Activated CD4-positive, alpha-beta T cell treated with anti-CD3 and anti-CD28 coated beads, Interleukin-2, amount 10 ng/mL, durations not matched to agents 24 days and 14 days (primary cell): ENCODE measurements around the gene SMOC2. TPM values are rescaled to one million over a fixed set of nuclear protein-coding genes. Genes with fewer than 3 reads are reported as not detected.

Source experiments
- DNase-seq: peaks from one replicate; pipeline ENCODE4 v3.0.0; 2022
- H3K27ac Mint-ChIP-seq: one replicate; pipeline ENCODE4 v1.8.0; 2022; ENCODE audit warnings: mild to moderate bottlenecking, mixed read lengths
- H3K27me3 Mint-ChIP-seq: one replicate; pipeline ENCODE4 v1.8.0; 2022; ENCODE audit warnings: mixed read lengths
- H3K36me3 Mint-ChIP-seq: one replicate; pipeline ENCODE4 v1.8.0; 2022; ENCODE audit warnings: low read depth, mild to moderate bottlenecking, mixed read lengths
- H3K4me1 Mint-ChIP-seq: one replicate; pipeline ENCODE4 v1.8.0; 2021; ENCODE audit warnings: mixed read lengths
- H3K4me3 Mint-ChIP-seq: one replicate; pipeline ENCODE4 v1.8.0; 2022; ENCODE audit warnings: mild to moderate bottlenecking, moderate library complexity, mixed read lengths
- H3K9me3 Mint-ChIP-seq: one replicate; pipeline ENCODE4 v1.8.0; 2021; ENCODE audit warnings: mixed read lengths
- intact Hi-C: fragments of 100-400 bp; cut with micrococcal nuclease; formaldehyde crosslinking; loops from one replicate; pipeline ENCODE4 v1.15.1; 2023
- total RNA-seq: library from RNA; stranded (reverse); gene quantifications from 2 replicates; pipeline ENCODE4 v1.2.3, GENCODE V29; 2022

The SMOC2 gene
- total RNA-seq, 1 donor from 2014 or later = not detected

DNA sequence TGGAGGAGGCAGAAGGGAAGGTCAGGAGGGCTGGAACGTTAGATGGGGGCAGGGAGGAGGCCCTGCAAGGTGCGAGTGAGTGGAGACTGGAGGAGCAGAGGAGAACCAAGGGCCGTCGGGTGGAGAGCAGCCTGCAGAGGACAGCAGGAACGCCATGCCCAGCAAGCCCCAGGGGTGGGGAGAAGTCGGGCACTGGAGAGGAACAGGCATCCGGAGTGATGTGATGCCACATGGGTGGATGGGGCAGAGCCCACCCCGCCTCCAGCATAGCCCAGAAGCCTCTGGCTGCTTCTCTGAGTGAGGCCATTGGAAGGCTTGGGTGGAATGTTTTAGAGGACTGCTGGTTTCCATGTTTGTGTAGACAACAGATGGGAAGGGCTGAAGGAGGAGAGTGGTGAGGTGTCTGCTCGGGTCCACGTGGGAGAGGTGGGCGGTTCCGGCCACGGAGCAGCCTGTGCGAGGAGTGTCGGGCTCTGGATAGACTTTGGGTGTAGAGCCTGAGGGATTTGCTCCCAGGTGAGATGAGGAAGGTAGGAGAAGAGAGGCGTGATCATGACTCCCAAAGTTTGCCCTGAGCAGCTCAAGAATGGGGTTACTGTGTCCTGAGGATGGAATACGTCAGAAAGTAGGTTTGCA lies 221.4 kb downstream of the SMOC2 start:
- H3K27ac Mint-ChIP-seq = no peak overlapping the region
- no peak for DNase-seq
- no peaks in the 10 kb centered on the region for H3K27me3 Mint-ChIP-seq
- peaks cover 16% of the 10 kb centered on the region for H3K9me3 Mint-ChIP-seq
- H3K36me3 Mint-ChIP-seq = no peaks in the 10 kb centered on the region
- intact Hi-C loops = no loop called here
- no peaks in the 10 kb centered on the region for H3K4me1 Mint-ChIP-seq
- H3K4me3 Mint-ChIP-seq = no peak overlapping the region

GRCh38 chr6:168663041-168663440 lies 222.1 kb downstream of the SMOC2 start:
- Mint-ChIP-seq H3K36me3 (no peaks in the 10 kb centered on the region), H3K27ac (no peak overlapping the region), H3K9me3 (peaks cover 16% of the 10 kb centered on the region), H3K4me3 (no peak overlapping the region), H3K4me1 (no peaks in the 10 kb centered on the region), H3K27me3 (no peaks in the 10 kb centered on the region)
- DNase-seq = no peak
- intact Hi-C loops = no loop called here

GRCh38 chr6:168664956-168665355 lies 224.0 kb downstream of the SMOC2 start:
- H3K36me3 Mint-ChIP-seq = no peaks in the 10 kb centered on the region
- H3K27ac Mint-ChIP-seq = no peak overlapping the region
- no peak overlapping the region for H3K4me3 Mint-ChIP-seq

DNA sequence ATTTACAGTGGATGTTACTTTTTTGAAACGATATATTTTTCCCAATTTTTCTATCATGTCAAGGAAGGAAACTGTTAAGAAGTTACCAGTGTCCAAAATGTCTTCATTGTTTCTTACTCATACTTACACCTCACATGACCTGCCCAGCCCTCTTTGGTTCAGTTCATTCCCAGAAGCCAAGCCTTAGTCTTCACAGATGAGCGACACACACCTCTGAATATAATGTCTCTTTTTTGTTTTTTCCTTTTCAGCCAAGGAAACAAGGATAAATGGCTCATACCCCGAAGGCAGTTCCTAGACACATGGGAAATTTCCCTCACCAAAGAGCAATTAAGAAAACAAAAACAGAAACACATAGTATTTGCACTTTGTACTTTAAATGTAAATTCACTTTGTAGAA lies 225.2 kb downstream of the SMOC2 start:
- no peaks in the 10 kb centered on the region for H3K4me1 Mint-ChIP-seq
- H3K27me3 Mint-ChIP-seq = no peaks in the 10 kb centered on the region
- intact Hi-C loops = no loop called here
- no peaks in the 10 kb centered on the region for H3K9me3 Mint-ChIP-seq
- H3K36me3 Mint-ChIP-seq = no peaks in the 10 kb centered on the region
- no peak overlapping the region for H3K4me3 Mint-ChIP-seq
- no peak for DNase-seq
- H3K27ac Mint-ChIP-seq = no peak overlapping the region

More at GRCh38 chr6:168664956-168665355, 224.0 kb downstream of the SMOC2 start:
- H3K4me1 Mint-ChIP-seq = no peaks in the 10 kb centered on the region
- H3K27me3 Mint-ChIP-seq = no peaks in the 10 kb centered on the region
- no peak for DNase-seq
- H3K9me3 Mint-ChIP-seq = peaks cover 2% of the 10 kb centered on the region
- intact Hi-C loops = no loop called here

DNA sequence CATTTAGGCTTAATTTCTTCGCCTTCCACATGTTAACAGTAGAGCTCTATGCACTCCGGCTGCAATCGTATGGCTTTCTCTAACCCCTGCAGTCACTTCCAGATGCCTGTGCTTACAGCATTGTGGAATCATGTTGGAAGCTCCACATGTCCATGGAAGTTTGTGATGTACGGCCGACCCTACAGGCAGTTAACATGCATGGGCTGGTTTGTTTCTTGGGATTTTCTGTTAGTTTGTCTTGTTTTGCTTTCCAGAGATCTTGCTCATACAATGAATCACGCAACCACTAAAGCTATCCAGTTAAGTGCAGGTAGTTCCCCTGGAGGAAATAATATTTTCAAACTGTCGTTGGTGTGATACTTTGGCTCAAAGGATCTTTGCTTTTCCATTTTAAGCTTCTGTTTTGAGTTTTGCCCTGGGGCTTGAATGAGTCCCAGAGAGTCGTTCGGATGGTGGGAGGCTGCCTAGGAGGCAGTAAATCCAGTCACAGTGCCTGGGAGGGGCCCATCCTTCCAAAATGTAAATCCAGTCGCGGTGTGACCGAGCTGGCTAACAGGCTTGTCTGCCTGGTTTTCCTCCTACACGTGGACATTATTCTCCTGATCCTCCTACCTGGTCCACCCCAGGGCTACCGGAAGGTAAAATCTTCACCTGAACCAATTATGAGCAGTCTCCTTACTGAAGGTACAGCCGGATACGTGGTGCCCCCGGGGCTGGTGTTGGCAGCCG lies 225.9 kb downstream of the SMOC2 start:
- DNase-seq = no peak
- Mint-ChIP-seq H3K9me3 (no peaks in the 10 kb centered on the region), H3K27me3 (no peaks in the 10 kb centered on the region), H3K4me1 (no peaks in the 10 kb centered on the region), H3K4me3 (no peak overlapping the region), H3K27ac (no peak overlapping the region), H3K36me3 (no peaks in the 10 kb centered on the region)
- intact Hi-C loops = no loop called here

DNA sequence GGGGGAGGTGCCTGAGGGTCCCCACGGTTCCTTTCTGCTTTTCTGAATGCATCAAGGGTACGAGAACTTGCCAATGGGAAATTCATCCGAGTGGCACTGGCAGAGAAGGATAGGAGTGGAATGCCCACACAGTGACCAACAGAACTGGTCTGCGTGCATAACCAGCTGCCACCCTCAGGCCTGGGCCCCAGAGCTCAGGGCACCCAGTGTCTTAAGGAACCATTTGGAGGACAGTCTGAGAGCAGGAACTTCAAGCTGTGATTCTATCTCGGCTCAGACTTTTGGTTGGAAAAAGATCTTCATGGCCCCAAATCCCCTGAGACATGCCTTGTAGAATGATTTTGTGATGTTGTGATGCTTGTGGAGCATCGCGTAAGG lies 226.4 kb downstream of the SMOC2 start:
- Mint-ChIP-seq H3K27ac (no peak overlapping the region), H3K27me3 (no peaks in the 10 kb centered on the region), H3K36me3 (no peaks in the 10 kb centered on the region), H3K4me3 (no peak overlapping the region), H3K4me1 (no peaks in the 10 kb centered on the region), H3K9me3 (no peaks in the 10 kb centered on the region)
- DNase-seq = no peak
- intact Hi-C loops = no loop called here

DNA sequence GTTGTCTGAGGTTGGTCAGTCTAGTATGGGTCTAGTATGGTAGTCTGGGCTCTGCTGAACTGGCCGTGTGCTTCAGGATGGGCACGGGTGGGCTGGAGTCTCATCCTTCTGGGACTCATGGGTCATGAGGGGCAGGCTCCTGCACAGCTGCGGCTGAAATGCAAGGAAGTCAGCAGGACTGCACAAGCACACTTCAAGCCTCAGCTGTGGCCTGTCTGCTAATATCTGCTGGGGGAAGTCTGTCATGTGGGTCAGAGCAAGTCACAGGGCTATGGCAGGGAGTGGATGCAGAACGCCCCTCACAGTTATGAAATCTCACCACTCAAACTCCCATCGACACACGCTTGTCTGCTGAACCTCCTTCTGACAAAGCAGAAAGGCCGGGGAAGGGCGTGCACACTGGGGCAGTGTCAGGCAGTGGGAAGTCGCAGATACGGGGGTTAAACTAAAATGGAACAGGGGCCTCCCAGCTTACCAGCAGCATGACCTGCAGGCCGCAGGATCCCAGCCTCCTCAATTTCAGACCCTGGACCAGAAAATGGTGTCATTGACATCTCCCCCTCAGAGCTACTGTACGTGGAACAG lies 229.5 kb downstream of the SMOC2 start:
- Mint-ChIP-seq H3K27me3 (no peaks in the 10 kb centered on the region), H3K4me3 (no peak overlapping the region), H3K9me3 (no peaks in the 10 kb centered on the region), H3K4me1 (no peaks in the 10 kb centered on the region), H3K36me3 (no peaks in the 10 kb centered on the region), H3K27ac (no peak overlapping the region)
- DNase-seq = no peak
- intact Hi-C loops = no loop called here

- DNase-seq = no peak
- Mint-ChIP-seq H3K4me3 (no peak overlapping the region), H3K4me1 (no peaks in the 10 kb centered on the region), H3K36me3 (no peaks in the 10 kb centered on the region), H3K9me3 (no peaks in the 10 kb centered on the region), H3K27me3 (no peaks in the 10 kb centered on the region), H3K27ac (no peak overlapping the region)
- intact Hi-C loops = no loop called here
Measured at GRCh38 chr6:168671028-168671862, 230.3 kb downstream of the SMOC2 start.

DNA sequence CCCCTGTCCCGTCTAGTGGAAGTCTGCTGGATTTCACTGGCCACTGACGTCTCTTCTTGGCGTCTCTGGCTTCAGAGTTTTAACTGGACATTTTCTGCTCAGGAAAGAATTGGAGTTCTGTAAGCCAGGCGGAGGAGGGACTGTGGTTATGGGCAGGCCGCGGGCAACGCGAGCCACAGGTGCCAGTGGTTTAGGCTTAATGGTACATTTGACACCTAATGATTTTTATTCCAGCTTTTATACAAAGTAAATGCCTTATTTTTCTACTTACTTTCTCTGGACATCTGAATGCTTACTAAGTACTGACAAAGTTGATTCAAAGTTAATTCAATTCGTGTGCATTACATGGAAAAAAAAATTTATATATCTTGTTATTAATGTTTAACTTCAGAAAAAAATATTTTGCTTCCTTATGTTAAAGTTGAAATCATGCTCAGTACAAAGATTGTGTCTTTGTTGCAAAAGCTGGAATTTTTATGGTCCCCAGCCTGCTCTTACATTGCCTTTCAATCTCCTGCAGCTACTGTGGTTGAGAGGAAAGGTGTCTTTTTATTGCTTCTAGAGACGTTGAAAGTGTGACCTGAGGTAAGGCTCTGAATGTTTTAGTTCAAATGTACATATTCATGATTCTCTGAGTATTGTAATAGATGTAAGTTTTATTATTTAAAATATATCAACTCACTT lies 231.0 kb downstream of the SMOC2 start:
- no peak for DNase-seq
- Mint-ChIP-seq H3K27me3 (no peaks in the 10 kb centered on the region), H3K36me3 (no peaks in the 10 kb centered on the region), H3K4me1 (no peaks in the 10 kb centered on the region), H3K27ac (no peak overlapping the region), H3K4me3 (no peak overlapping the region), H3K9me3 (no peaks in the 10 kb centered on the region)
- intact Hi-C loops = no loop called here

- no peak overlapping the region for H3K4me3 Mint-ChIP-seq
- no peaks in the 10 kb centered on the region for H3K36me3 Mint-ChIP-seq
- H3K27me3 Mint-ChIP-seq = no peaks in the 10 kb centered on the region
- intact Hi-C loops = no loop called here
- DNase-seq = no peak
- H3K4me1 Mint-ChIP-seq = no peaks in the 10 kb centered on the region
- H3K27ac Mint-ChIP-seq = no peak overlapping the region
- H3K9me3 Mint-ChIP-seq = no peaks in the 10 kb centered on the region
Measured at GRCh38 chr6:168674595-168674994, 233.6 kb downstream of the SMOC2 start.

GRCh38 chr6:168675375-168675774 lies 234.4 kb downstream of the SMOC2 start:
- Mint-ChIP-seq H3K4me1 (no peaks in the 10 kb centered on the region), H3K27ac (no peak overlapping the region), H3K27me3 (no peaks in the 10 kb centered on the region), H3K9me3 (no peaks in the 10 kb centered on the region), H3K4me3 (no peak overlapping the region), H3K36me3 (no peaks in the 10 kb centered on the region)
- DNase-seq = no peak
- intact Hi-C loops = no loop called here

GRCh38 chr6:168675933-168676551 lies 235.1 kb downstream of the SMOC2 start:
- H3K4me1 Mint-ChIP-seq = no peaks in the 10 kb centered on the region
- no peaks in the 10 kb centered on the region for H3K27me3 Mint-ChIP-seq
- intact Hi-C loops = no loop called here
- H3K9me3 Mint-ChIP-seq = no peaks in the 10 kb centered on the region
- H3K36me3 Mint-ChIP-seq = no peaks in the 10 kb centered on the region
- H3K4me3 Mint-ChIP-seq = no peak overlapping the region
- H3K27ac Mint-ChIP-seq = no peak overlapping the region
- no peak for DNase-seq

- intact Hi-C loops = no loop called here
- Mint-ChIP-seq H3K4me1 (no peaks in the 10 kb centered on the region), H3K27ac (no peak overlapping the region), H3K9me3 (no peaks in the 10 kb centered on the region), H3K27me3 (no peaks in the 10 kb centered on the region), H3K36me3 (no peaks in the 10 kb centered on the region), H3K4me3 (no peak overlapping the region)
- no peak for DNase-seq
Measured at GRCh38 chr6:168676552-168677322, 235.8 kb downstream of the SMOC2 start.
